OCI-LY3 (cell line): ENCODE data around the gene CFAP46.

Experiments
- H2AFZ ChIP-seq: fragments of 200-600, 300-600 bp; shearing (Covaris generic); 2 replicates; pipeline ENCODE4 v1.6.0; 2014; ENCODE audit warnings: antibody characterized with exemption, low read depth, low read length
- H3K27ac ChIP-seq: fragments of 200-600, 300-600 bp; sonication (generic); 2 replicates; pipeline ENCODE4 v1.5.1; 2014; ENCODE audit warnings: mild to moderate bottlenecking, low read length, moderate library complexity, mixed read lengths
- H3K27me3 ChIP-seq: fragments of 200-600, 300-600 bp; sonication (generic); 2 replicates; pipeline ENCODE4 v1.6.1; 2014; ENCODE audit warnings: low read depth, low read length, mixed read lengths
- H3K36me3 ChIP-seq: fragments of 200-600, 300-600 bp; sonication (generic); replicated peaks from 2 replicates; pipeline ENCODE3; 2014; ENCODE audit warnings: low read depth, low read length, mixed read lengths
- H3K4me1 ChIP-seq: fragments of 300-600, 200-600 bp; sonication (generic); 2 replicates; pipeline ENCODE4 v1.6.1; 2014; ENCODE audit warnings: low read length, mixed read lengths
- H3K4me2 ChIP-seq: fragments of 200-600, 300-600 bp; sonication (generic); 2 replicates; pipeline ENCODE4 v1.6.1; 2014; ENCODE audit warnings: low read length, mixed read lengths
- H3K4me3 ChIP-seq: fragments of 300-600, 200-600 bp; sonication (generic); 2 replicates; pipeline ENCODE4 v1.5.1; 2014; ENCODE audit warnings: antibody characterized with exemption, mild to moderate bottlenecking, low read length, moderate library complexity
- H3K79me2 ChIP-seq: fragments of 300-600, 200-600 bp; shearing (Covaris generic); 2 replicates; pipeline ENCODE4 v1.6.1; 2014; ENCODE audit warnings: mild to moderate bottlenecking, low read length, mixed read lengths
- H3K9ac ChIP-seq: fragments of 300-600, 200-600 bp; shearing (Covaris generic); 2 replicates; pipeline ENCODE4 v1.6.0; 2014; ENCODE audit warnings: mild to moderate bottlenecking, low read length, moderate library complexity
- H3K9me3 ChIP-seq: fragments of 200-600, 300-600 bp; shearing (Covaris generic); 2 replicates; pipeline ENCODE4 v1.6.1; 2014; ENCODE audit warnings: low read length, mixed read lengths; ENCODE audit not compliant: insufficient read depth
- H4K20me1 ChIP-seq: fragments of 200-600, 300-600 bp; sonication (generic); 2 replicates; pipeline ENCODE4 v1.6.1; 2016; ENCODE audit warnings: low read length, mixed read lengths; ENCODE audit not compliant: insufficient read depth
- CTCF ChIP-seq: fragments of 200-600, 300-600 bp; sonication (generic); IDR thresholded peaks from 2 replicates; pipeline ENCODE4 v1.5.1; 2014; ENCODE audit warnings: antibody characterized with exemption, low read length, low read depth
- EZH2phosphoT487 ChIP-seq: fragments of 200-600 bp; shearing (Covaris generic); IDR thresholded peaks from 2 replicates; pipeline ENCODE4 v1.6.1; 2018; ENCODE audit warnings: antibody characterized with exemption, mixed run types, low read depth

The CFAP46 gene

DNA sequence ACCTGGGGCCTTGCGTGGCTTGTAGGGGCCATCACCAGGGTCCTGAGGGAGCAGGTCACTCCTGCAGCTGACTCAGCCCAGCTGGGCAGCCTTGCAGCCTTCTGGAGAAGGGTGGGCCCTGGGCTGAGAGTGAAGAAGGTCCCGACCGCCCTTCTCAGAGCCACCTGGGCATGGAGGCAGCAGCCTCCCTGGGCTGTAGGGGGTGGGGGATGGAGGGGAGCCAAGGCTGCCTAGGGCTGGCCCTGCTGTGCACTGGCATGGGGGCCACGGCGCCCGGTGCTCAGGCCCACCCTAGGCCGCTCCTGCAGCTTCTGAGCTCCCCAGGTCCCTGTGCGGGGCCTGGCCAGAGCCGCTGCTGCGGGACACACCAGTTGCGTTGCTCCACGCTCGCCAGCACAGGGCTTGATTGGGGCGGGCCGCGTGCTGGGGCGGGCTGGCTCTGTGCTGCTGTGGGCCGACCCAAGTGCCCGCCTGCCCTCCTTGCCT is 92.8 kb downstream of the CFAP46 start:
- no peak overlapping the region for H3K9ac ChIP-seq
- no peaks in the 10 kb centered on the region for H3K27me3 ChIP-seq
- H3K27ac ChIP-seq, result no peak overlapping the region
- TF ChIP-seq CTCF, result no peak
- TF ChIP-seq EZH2phosphoT487, result no peak
- H3K4me2 ChIP-seq, result no peak overlapping the region
- H3K79me2 ChIP-seq, result no peaks in the 10 kb centered on the region
- H3K9me3 ChIP-seq, result no peaks in the 10 kb centered on the region
- no peak overlapping the region for H2AFZ ChIP-seq
- H3K4me1 ChIP-seq, result no peaks in the 10 kb centered on the region
- H4K20me1 ChIP-seq, result no peaks in the 10 kb centered on the region
- H3K4me3 ChIP-seq, result no peak overlapping the region
- no peaks in the 10 kb centered on the region for H3K36me3 ChIP-seq

GRCh38 chr10:132848951-132849545 is 93.3 kb downstream of the CFAP46 start:
- no peak overlapping the region for H3K4me3 ChIP-seq
- H3K4me1 ChIP-seq, result no peaks in the 10 kb centered on the region
- no peaks in the 10 kb centered on the region for H3K27me3 ChIP-seq
- H3K9ac ChIP-seq, result no peak overlapping the region
- no peak overlapping the region for H2AFZ ChIP-seq
- H4K20me1 ChIP-seq, result no peaks in the 10 kb centered on the region
- no peaks in the 10 kb centered on the region for H3K36me3 ChIP-seq
- H3K79me2 ChIP-seq, result no peaks in the 10 kb centered on the region
- no peak overlapping the region for H3K4me2 ChIP-seq
- H3K27ac ChIP-seq, result no peak overlapping the region
- TF ChIP-seq CTCF, result no peak
- no peak for TF ChIP-seq EZH2phosphoT487
- no peaks in the 10 kb centered on the region for H3K9me3 ChIP-seq

- Histone ChIP-seq H3K27me3 (no peaks in the 10 kb centered on the region), H3K9ac (no peak overlapping the region), H3K9me3 (no peaks in the 10 kb centered on the region), H3K36me3 (no peaks in the 10 kb centered on the region), H3K4me3 (no peak overlapping the region), H3K4me2 (no peak overlapping the region), H4K20me1 (no peaks in the 10 kb centered on the region), H2AFZ (no peak overlapping the region), H3K4me1 (no peaks in the 10 kb centered on the region), H3K79me2 (no peaks in the 10 kb centered on the region), H3K27ac (no peak overlapping the region)
- TF ChIP-seq EZH2phosphoT487 (no peak), CTCF (no peak)
Observed at GRCh38 chr10:132848291-132848701, 94.1 kb downstream of the CFAP46 start.

GRCh38 chr10:132847856-132848255 is 94.5 kb downstream of the CFAP46 start:
- H3K9me3 ChIP-seq, result no peaks in the 10 kb centered on the region
- H4K20me1 ChIP-seq, result no peaks in the 10 kb centered on the region
- no peaks in the 10 kb centered on the region for H3K27me3 ChIP-seq
- H3K9ac ChIP-seq, result no peak overlapping the region
- no peaks in the 10 kb centered on the region for H3K79me2 ChIP-seq
- no peak overlapping the region for H3K27ac ChIP-seq
- H2AFZ ChIP-seq, result no peak overlapping the region
- no peak for TF ChIP-seq EZH2phosphoT487
- TF ChIP-seq CTCF, result no peak
- H3K36me3 ChIP-seq, result no peaks in the 10 kb centered on the region
- H3K4me2 ChIP-seq, result no peak overlapping the region
- H3K4me3 ChIP-seq, result no peak overlapping the region
- H3K4me1 ChIP-seq, result no peaks in the 10 kb centered on the region
